ENCODE results near the gene EMC10. TPM values are rescaled to one million over a fixed set of nuclear protein-coding genes. Genes with fewer than 3 reads are reported as not detected.
"Not testable (repeated sequence)": the region's sequence is repeated elsewhere in the genome, so short reads cannot be mapped to it uniquely, and the experiment has no call there.

The EMC10 gene
- total RNA-seq, 1 experiment from 2014 or later: 86.0 TPM

GRCh38 chr19:50437862-50438449 is 38.4 kb upstream of the EMC10 start:
- Histone ChIP-seq H3K9me3 (replicated peaks) (no peaks in the 10 kb centered on the region), H3K27me3 (replicated peaks) (peaks cover 31% of the 10 kb centered on the region), H3K27ac (no peak overlapping the region), H3K36me3 (no peaks in the 10 kb centered on the region), H3K4me3 (no peak overlapping the region), H3K4me1 (replicated peaks) (no peaks in the 10 kb centered on the region)
- no peak for DNase-seq (ENCODE audit: low read depth in 1 of 2, low spot score in 2 of 2)

- H3K9me3 ChIP-seq (replicated peaks); H3K4me1 ChIP-seq (replicated peaks); DNase-seq (ENCODE audit: low read depth in 1 of 2, low spot score in 2 of 2); H3K4me3 ChIP-seq; H3K36me3 ChIP-seq; H3K27ac ChIP-seq: not testable (repeated sequence)
- peaks cover 20% of the 10 kb centered on the region for H3K27me3 ChIP-seq (replicated peaks)
Observed at GRCh38 chr19:50439130-50439529, 37.2 kb upstream of the EMC10 start.

- H3K27ac ChIP-seq: no peak overlapping the region
- no peaks in the 10 kb centered on the region for H3K4me1 ChIP-seq (replicated peaks)
- H3K4me3 ChIP-seq: no peak overlapping the region
- H3K9me3 ChIP-seq (replicated peaks): no peaks in the 10 kb centered on the region
- H3K27me3 ChIP-seq (replicated peaks): no peaks in the 10 kb centered on the region
- no peak for DNase-seq (ENCODE audit: low read depth in 1 of 2, low spot score in 2 of 2)
- no peaks in the 10 kb centered on the region for H3K36me3 ChIP-seq
Observed at GRCh38 chr19:50444059-50444458, 32.2 kb upstream of the EMC10 start.

- no peak for DNase-seq (ENCODE audit: low read depth in 1 of 2, low spot score in 2 of 2)
- Histone ChIP-seq H3K4me1 (replicated peaks) (no peaks in the 10 kb centered on the region), H3K4me3 (no peak overlapping the region), H3K9me3 (replicated peaks) (no peaks in the 10 kb centered on the region), H3K27ac (no peak overlapping the region), H3K27me3 (replicated peaks) (peaks cover 5% of the 10 kb centered on the region; the same call in 1 of the 2 replicates), H3K36me3 (no peaks in the 10 kb centered on the region)
Observed at GRCh38 chr19:50447053-50447452, 29.3 kb upstream of the EMC10 start.

- no peaks in the 10 kb centered on the region for H3K9me3 ChIP-seq (replicated peaks)
- no peak overlapping the region for H3K27ac ChIP-seq
- H3K4me1 ChIP-seq (replicated peaks): no peaks in the 10 kb centered on the region
- no peak for DNase-seq (ENCODE audit: low read depth in 1 of 2, low spot score in 2 of 2)
- no peak overlapping the region for H3K4me3 ChIP-seq
- no peaks in the 10 kb centered on the region for H3K36me3 ChIP-seq
- H3K27me3 ChIP-seq (replicated peaks): peaks cover 5% of the 10 kb centered on the region; the same call in 1 of the 2 replicates
Observed at GRCh38 chr19:50447750-50448149, 28.6 kb upstream of the EMC10 start.

GRCh38 chr19:50449236-50449899 is 26.9 kb upstream of the EMC10 start:
- no peak for DNase-seq (ENCODE audit: low read depth in 1 of 2, low spot score in 2 of 2)
- no peaks in the 10 kb centered on the region for H3K9me3 ChIP-seq (replicated peaks)
- no peaks in the 10 kb centered on the region for H3K4me1 ChIP-seq (replicated peaks)
- H3K4me3 ChIP-seq: no peak overlapping the region
- H3K36me3 ChIP-seq: no peaks in the 10 kb centered on the region
- H3K27me3 ChIP-seq (replicated peaks): peaks cover 5% of the 10 kb centered on the region; the same call in 1 of the 2 replicates
- H3K27ac ChIP-seq: no peak overlapping the region

GRCh38 chr19:50450369-50451222 is 25.7 kb upstream of the EMC10 start:
- no peak overlapping the region for H3K4me3 ChIP-seq
- no peaks in the 10 kb centered on the region for H3K4me1 ChIP-seq (replicated peaks)
- DNase-seq (ENCODE audit: low read depth in 1 of 2, low spot score in 2 of 2): no peak
- H3K36me3 ChIP-seq: no peaks in the 10 kb centered on the region
- H3K27me3 ChIP-seq (replicated peaks): peaks cover 5% of the 10 kb centered on the region; the same call in 1 of the 2 replicates
- H3K9me3 ChIP-seq (replicated peaks): no peaks in the 10 kb centered on the region
- H3K27ac ChIP-seq: no peak overlapping the region

- H3K9me3 ChIP-seq (replicated peaks): no peaks in the 10 kb centered on the region
- H3K36me3 ChIP-seq: no peaks in the 10 kb centered on the region
- no peak overlapping the region for H3K27ac ChIP-seq
- no peak for DNase-seq (ENCODE audit: low read depth in 1 of 2, low spot score in 2 of 2)
- no peak overlapping the region for H3K4me3 ChIP-seq
- no peaks in the 10 kb centered on the region for H3K4me1 ChIP-seq (replicated peaks)
- peaks cover 5% of the 10 kb centered on the region; the same call in 1 of the 2 replicates for H3K27me3 ChIP-seq (replicated peaks)
Observed at GRCh38 chr19:50451223-50451534, 25.1 kb upstream of the EMC10 start.

- Histone ChIP-seq H3K4me1 (replicated peaks) (no peaks in the 10 kb centered on the region), H3K27me3 (replicated peaks) (peaks cover 5% of the 10 kb centered on the region; the same call in 1 of the 2 replicates), H3K27ac (no peak overlapping the region), H3K9me3 (replicated peaks) (no peaks in the 10 kb centered on the region), H3K4me3 (no peak overlapping the region), H3K36me3 (no peaks in the 10 kb centered on the region)
- DNase-seq (ENCODE audit: low read depth in 1 of 2, low spot score in 2 of 2): no peak
Observed at GRCh38 chr19:50453243-50453642, 23.1 kb upstream of the EMC10 start.

- Histone ChIP-seq H3K4me3 (no peak overlapping the region), H3K9me3 (replicated peaks) (no peaks in the 10 kb centered on the region), H3K36me3 (no peaks in the 10 kb centered on the region), H3K4me1 (replicated peaks) (no peaks in the 10 kb centered on the region), H3K27ac (no peak overlapping the region), H3K27me3 (replicated peaks) (no peaks in the 10 kb centered on the region)
- DNase-seq (ENCODE audit: low read depth in 1 of 2, low spot score in 2 of 2): no peak
Observed at GRCh38 chr19:50455992-50456391, 20.3 kb upstream of the EMC10 start.

- H3K9me3 ChIP-seq (replicated peaks): no peaks in the 10 kb centered on the region
- H3K4me3 ChIP-seq: no peak overlapping the region
- DNase-seq (ENCODE audit: low read depth in 1 of 2, low spot score in 2 of 2): no peak
- H3K27ac ChIP-seq: no peak overlapping the region
- no peaks in the 10 kb centered on the region for H3K4me1 ChIP-seq (replicated peaks)
- H3K36me3 ChIP-seq: no peaks in the 10 kb centered on the region
- H3K27me3 ChIP-seq (replicated peaks): no peaks in the 10 kb centered on the region
Observed at GRCh38 chr19:50457300-50457699, 19.0 kb upstream of the EMC10 start.

GRCh38 chr19:50458396-50459066 is 17.8 kb upstream of the EMC10 start:
- H3K9me3 ChIP-seq (replicated peaks): no peaks in the 10 kb centered on the region
- H3K27ac ChIP-seq: no peak overlapping the region
- DNase-seq (ENCODE audit: low read depth in 1 of 2, low spot score in 2 of 2): no peak
- no peaks in the 10 kb centered on the region for H3K36me3 ChIP-seq
- H3K4me1 ChIP-seq (replicated peaks): no peaks in the 10 kb centered on the region
- H3K27me3 ChIP-seq (replicated peaks): peaks cover 4% of the 10 kb centered on the region; the same call in 1 of the 2 replicates
- H3K4me3 ChIP-seq: no peak overlapping the region

- Histone ChIP-seq H3K4me3 (no peak overlapping the region), H3K27ac (no peak overlapping the region), H3K4me1 (replicated peaks) (no peaks in the 10 kb centered on the region), H3K27me3 (replicated peaks) (peaks cover 4% of the 10 kb centered on the region; the same call in 1 of the 2 replicates), H3K9me3 (replicated peaks) (no peaks in the 10 kb centered on the region), H3K36me3 (no peaks in the 10 kb centered on the region)
- DNase-seq (ENCODE audit: low read depth in 1 of 2, low spot score in 2 of 2): no peak
Observed at GRCh38 chr19:50459067-50459456, 17.2 kb upstream of the EMC10 start.
